ENCODE measurements around the gene TSSK1B.

GRCh38 chr5:113478691-113479090 lies 43.9 kb upstream of the TSSK1B start:
- TF ChIP-seq PHF8 (IDR thresholded peaks at IDR 0.05; ENCODE audit: borderline replicate concordance, low read depth) (no peak), POLR2A (IDR thresholded peaks at IDR 0.05; ENCODE audit: low read length) (no peak), CTCF (IDR thresholded peaks at IDR 0.05) (no peak), ZSCAN20 (CRISPR knock-in tag; IDR thresholded peaks at IDR 0.05) (no peak), SMC3 (IDR thresholded peaks at IDR 0.05) (no peak), CEBPB (IDR thresholded peaks at IDR 0.05) (no peak), REST (IDR thresholded peaks at IDR 0.05) (no peak)
